Brain microvascular endothelial cell (primary cell): ENCODE measurements around the gene PNLDC1.

Source experiments
- DNase-seq: peaks from one replicate; pipeline ENCODE4 v3.0.0-alpha.2; 2020
- H3K27ac ChIP-seq: fragments of 250-450 bp; sonication (Bioruptor Pico); 2 replicates; pipeline ENCODE4 v1.5.1; 2020; ENCODE audit warnings: mild to moderate bottlenecking, moderate library complexity
- H3K27me3 ChIP-seq: fragments of 250-450 bp; sonication (Bioruptor Pico); replicated peaks from 2 replicates; pipeline ENCODE4 v1.5.1; 2020; ENCODE audit warnings: mild to moderate bottlenecking
- H3K36me3 ChIP-seq: fragments of 250-450 bp; sonication (Bioruptor Pico); replicated peaks from 2 replicates; pipeline ENCODE4 v1.5.1; 2020; ENCODE audit warnings: mild to moderate bottlenecking
- H3K4me3 ChIP-seq: 2 replicates; pipeline ENCODE4 v1.5.1; 2011; ENCODE audit warnings: low read depth, mild to moderate bottlenecking, control low read depth, low read length, moderate library complexity
- CTCF ChIP-seq: IDR thresholded peaks from 2 replicates; pipeline ENCODE4 v1.5.1; 2011; ENCODE audit warnings: low read depth, mild to moderate bottlenecking, moderate library complexity, low read length, control low read depth, inconsistent platforms; ENCODE audit errors: missing control alignments
- in situ Hi-C: cut with HindIII; loops from 2 replicates; pipeline ENCODE4 v1.10.0; 2017; ENCODE audit warnings: low sequenced_read_pairs, low pct_ligation_motif_present

The PNLDC1 gene

GRCh38 chr6:159804504-159804903 lies 4.4 kb downstream of the PNLDC1 start:
- no peaks in the 10 kb centered on the region for H3K36me3 ChIP-seq
- no peak for TF ChIP-seq CTCF
- no peak for DNase-seq

GRCh38 chr6:159805440-159806020 lies 5.5 kb downstream of the PNLDC1 start:
- Histone ChIP-seq H3K27me3 (no peaks in the 10 kb centered on the region), H3K36me3 (no peaks in the 10 kb centered on the region), H3K4me3 (no peak overlapping the region), H3K27ac (no peak overlapping the region)
- TF ChIP-seq CTCF: no peak
- DNase-seq: no peak
- in situ Hi-C loops: no loop called here

More at GRCh38 chr6:159804504-159804903, 4.4 kb downstream of the PNLDC1 start:
- Histone ChIP-seq H3K27ac (no peak overlapping the region), H3K27me3 (no peaks in the 10 kb centered on the region), H3K4me3 (no peak overlapping the region)
- in situ Hi-C loops: no loop called here

GRCh38 chr6:159806021-159806458 lies 6.0 kb downstream of the PNLDC1 start:
- no peaks in the 10 kb centered on the region for H3K36me3 ChIP-seq
- no peak overlapping the region for H3K4me3 ChIP-seq
- no peak overlapping the region for H3K27ac ChIP-seq
- DNase-seq: no peak
- in situ Hi-C loops: no loop called here
- no peak for TF ChIP-seq CTCF
- no peaks in the 10 kb centered on the region for H3K27me3 ChIP-seq

- TF ChIP-seq CTCF: no peak
- DNase-seq: no peak
- Histone ChIP-seq H3K27ac (no peak overlapping the region), H3K4me3 (no peak overlapping the region), H3K36me3 (no peaks in the 10 kb centered on the region), H3K27me3 (no peaks in the 10 kb centered on the region)
- in situ Hi-C loops: no loop called here
Observed at GRCh38 chr6:159807150-159807858, 7.2 kb downstream of the PNLDC1 start.

- no peak for TF ChIP-seq CTCF
- Histone ChIP-seq H3K36me3 (no peaks in the 10 kb centered on the region), H3K27me3 (no peaks in the 10 kb centered on the region), H3K27ac (no peak overlapping the region), H3K4me3 (no peak overlapping the region)
- in situ Hi-C loops: no loop called here
- no peak for DNase-seq
Observed at GRCh38 chr6:159808647-159809046, 8.6 kb downstream of the PNLDC1 start.
